HG02981 (cell line): ENCODE data around the gene ATP6V0E2.
"Not testable (repeated sequence)": the region's sequence is repeated elsewhere in the genome, so short reads cannot be mapped to it uniquely, and the experiment has no call there.

Experiments used
- ATAC-seq: cut with Tn5 transposase; IDR thresholded peaks from one replicate; pipeline ENCODE4 v1.9.1; 2021; ENCODE audit warnings: mild to moderate bottlenecking, moderate library complexity; ENCODE audit not compliant: unreplicated experiment

The ATP6V0E2 gene

DNA sequence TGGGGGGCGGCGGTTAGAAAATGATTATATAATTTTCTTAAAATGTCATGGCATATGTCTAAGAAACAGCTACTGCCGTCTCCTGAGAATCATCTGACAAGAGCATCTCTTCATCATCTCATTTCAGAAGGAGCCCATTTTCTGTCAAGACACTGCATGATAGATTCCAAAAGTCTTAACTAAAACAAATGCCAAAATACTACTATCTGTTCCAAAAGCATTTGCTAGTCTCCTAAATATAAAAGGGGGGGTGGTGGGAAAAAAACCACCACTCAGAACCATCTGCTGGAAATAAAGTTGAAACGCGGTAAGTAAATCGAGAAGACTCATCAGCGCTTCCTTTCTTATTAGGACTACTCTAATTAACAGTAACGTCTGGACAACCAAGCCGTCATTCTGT, 36.5 kb downstream of the ATP6V0E2 start:
- ATAC-seq: not testable (repeated sequence)

- ATAC-seq: not testable (repeated sequence)
Observed at GRCh38 chr7:149912126-149912525, 38.4 kb downstream of the ATP6V0E2 start.

GRCh38 chr7:149926414-149926813, 52.6 kb downstream of the ATP6V0E2 start:
- ATAC-seq: not testable (repeated sequence)
